SKM-1 treated with dmso at 0.1 percent for 144 hours (cell line): ENCODE results near the gene FUBP3.
A peak's percentile ranks its signal among the peaks of the same experiment; 100 is the strongest.
"Not testable (repeated sequence)": the region's sequence is repeated elsewhere in the genome, so short reads cannot be mapped to it uniquely, and the experiment has no call there.

Experiments
- DNase-seq: peaks from one replicate; lab custom pipeline; 2025; ENCODE audit not compliant: unreplicated experiment; lab: John Stamatoyannopoulos, UW

FUBP3 gene

GRCh38 chr9:130556396-130557076 lies 22.8 kb upstream of the FUBP3 start:
- no peak for DNase-seq

- no peak for DNase-seq
Observed at GRCh38 chr9:130557077-130557468, 22.3 kb upstream of the FUBP3 start.

- DNase-seq, result no peak
Observed at GRCh38 chr9:130561056-130561455, 18.3 kb upstream of the FUBP3 start.

- DNase-seq, result not testable (repeated sequence)
Observed at GRCh38 chr9:130562525-130562924, 16.9 kb upstream of the FUBP3 start.

- DNase-seq, result no peak
Observed at GRCh38 chr9:130563797-130564196, 15.6 kb upstream of the FUBP3 start.

GRCh38 chr9:130565792-130566191 lies 13.6 kb upstream of the FUBP3 start:
- DNase-seq, result peak; percentile 42

GRCh38 chr9:130570208-130570607 lies 9.2 kb upstream of the FUBP3 start:
- DNase-seq, result no peak

GRCh38 chr9:130575514-130575913 lies 3.9 kb upstream of the FUBP3 start:
- no peak for DNase-seq

GRCh38 chr9:130576176-130576575 lies 3.2 kb upstream of the FUBP3 start:
- no peak for DNase-seq

GRCh38 chr9:130579738-130580463 lies 524 bp downstream of the FUBP3 start:
- no peak for DNase-seq

GRCh38 chr9:130581766-130582165 lies 2.4 kb downstream of the FUBP3 start:
- DNase-seq, result no peak

- no peak for DNase-seq
Observed at GRCh38 chr9:130583271-130583670, 3.9 kb downstream of the FUBP3 start.

- no peak for DNase-seq
Observed at GRCh38 chr9:130587921-130588320, 8.5 kb downstream of the FUBP3 start.

GRCh38 chr9:130588416-130588815 lies 9.0 kb downstream of the FUBP3 start:
- no peak for DNase-seq

- DNase-seq, result no peak
Observed at GRCh38 chr9:130589754-130590153, 10.4 kb downstream of the FUBP3 start.

GRCh38 chr9:130590305-130590704 lies 10.9 kb downstream of the FUBP3 start:
- DNase-seq, result no peak

GRCh38 chr9:130593020-130593419 lies 13.6 kb downstream of the FUBP3 start:
- no peak for DNase-seq

- no peak for DNase-seq
Observed at GRCh38 chr9:130597228-130597627, 17.9 kb downstream of the FUBP3 start.

GRCh38 chr9:130598188-130598587 lies 18.8 kb downstream of the FUBP3 start:
- DNase-seq, result no peak

GRCh38 chr9:130599625-130600024 lies 20.2 kb downstream of the FUBP3 start:
- DNase-seq, result no peak

GRCh38 chr9:130601100-130601499 lies 21.7 kb downstream of the FUBP3 start:
- DNase-seq, result no peak

- DNase-seq, result no peak
Observed at GRCh38 chr9:130604295-130604694, 24.9 kb downstream of the FUBP3 start.
